Ecto neural progenitor cell (in vitro differentiated cells): Measurements from ENCODE around the gene NTN4.
"Not testable (repeated sequence)": the region's sequence is repeated elsewhere in the genome, so short reads cannot be mapped to it uniquely, and the experiment has no call there.

Experiments used
- DNase-seq: peaks from one replicate; pipeline ENCODE4 v3.0.0-alpha.2; 2018; ENCODE audit warnings: low spot score

NTN4 gene

DNA sequence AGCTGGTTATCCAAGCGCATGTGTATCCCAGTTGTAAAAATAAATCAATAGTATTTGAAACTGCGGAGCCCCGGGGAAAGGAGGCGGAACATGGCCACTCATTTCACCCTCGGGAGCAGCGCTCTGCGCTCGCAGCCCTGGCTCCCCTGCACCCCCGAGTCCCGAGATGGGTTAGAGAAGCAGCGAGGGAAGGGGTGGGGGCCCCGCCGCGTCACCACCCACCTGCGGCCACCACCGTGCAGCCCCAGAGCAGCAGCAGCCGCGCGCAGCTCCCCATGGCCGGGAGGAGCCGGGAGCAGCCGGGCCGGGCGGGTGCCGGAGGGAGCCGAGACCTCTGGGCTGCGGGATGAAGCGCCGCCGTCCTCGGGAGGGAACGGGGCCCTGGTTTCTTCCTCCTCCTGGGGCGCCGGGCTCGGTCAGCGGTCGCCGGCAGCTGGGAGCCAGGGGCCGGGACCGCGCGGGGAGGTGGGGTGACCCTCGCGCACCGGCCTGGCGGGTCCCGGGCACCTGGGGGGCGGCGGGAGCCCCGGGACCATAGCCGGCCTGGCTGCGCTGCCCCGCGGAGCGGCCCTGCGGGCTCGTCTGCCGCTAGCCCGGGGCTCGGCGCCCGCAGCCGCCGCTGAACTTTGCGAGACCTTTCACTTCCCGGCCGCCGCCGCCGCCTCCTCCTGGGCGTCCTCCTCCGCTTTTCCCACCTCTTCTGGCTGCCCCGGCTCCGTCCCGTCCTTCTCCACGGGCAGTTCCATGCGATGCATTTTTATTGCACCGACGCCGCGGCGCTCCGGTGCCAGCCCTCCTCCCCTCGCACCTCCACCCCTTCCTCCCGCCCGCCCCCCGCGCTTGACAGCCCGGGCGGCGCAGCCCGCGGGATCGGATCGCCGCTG lies at the start of gene NTN4:
NTN4 (minus strand) TSS at position 732 of the 884 bp plus-strand sequence; CDS start at position 277, 455 bp downstream.
- DNase-seq = peak; percentile 79

DNA sequence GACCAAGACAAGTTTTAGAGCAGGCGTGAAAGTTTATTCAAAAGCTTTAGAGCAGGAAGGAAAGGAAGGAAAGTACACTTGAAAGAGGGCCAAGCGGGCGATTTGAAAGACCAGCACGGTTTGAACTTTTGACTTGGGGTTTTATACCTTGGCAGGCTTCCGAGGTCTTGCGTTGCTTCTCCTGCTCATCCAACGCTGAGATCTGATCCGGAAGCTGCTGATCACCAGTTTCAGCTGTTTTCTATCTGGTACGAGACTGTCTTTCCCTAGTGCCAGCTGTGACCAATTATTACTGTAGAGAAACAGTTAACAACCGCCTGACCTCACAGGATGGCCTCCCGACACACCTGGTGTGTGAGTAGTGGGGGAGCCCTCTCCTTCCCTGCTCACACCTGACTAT lies 47.6 kb upstream of the NTN4 start:
- DNase-seq = no peak

DNA sequence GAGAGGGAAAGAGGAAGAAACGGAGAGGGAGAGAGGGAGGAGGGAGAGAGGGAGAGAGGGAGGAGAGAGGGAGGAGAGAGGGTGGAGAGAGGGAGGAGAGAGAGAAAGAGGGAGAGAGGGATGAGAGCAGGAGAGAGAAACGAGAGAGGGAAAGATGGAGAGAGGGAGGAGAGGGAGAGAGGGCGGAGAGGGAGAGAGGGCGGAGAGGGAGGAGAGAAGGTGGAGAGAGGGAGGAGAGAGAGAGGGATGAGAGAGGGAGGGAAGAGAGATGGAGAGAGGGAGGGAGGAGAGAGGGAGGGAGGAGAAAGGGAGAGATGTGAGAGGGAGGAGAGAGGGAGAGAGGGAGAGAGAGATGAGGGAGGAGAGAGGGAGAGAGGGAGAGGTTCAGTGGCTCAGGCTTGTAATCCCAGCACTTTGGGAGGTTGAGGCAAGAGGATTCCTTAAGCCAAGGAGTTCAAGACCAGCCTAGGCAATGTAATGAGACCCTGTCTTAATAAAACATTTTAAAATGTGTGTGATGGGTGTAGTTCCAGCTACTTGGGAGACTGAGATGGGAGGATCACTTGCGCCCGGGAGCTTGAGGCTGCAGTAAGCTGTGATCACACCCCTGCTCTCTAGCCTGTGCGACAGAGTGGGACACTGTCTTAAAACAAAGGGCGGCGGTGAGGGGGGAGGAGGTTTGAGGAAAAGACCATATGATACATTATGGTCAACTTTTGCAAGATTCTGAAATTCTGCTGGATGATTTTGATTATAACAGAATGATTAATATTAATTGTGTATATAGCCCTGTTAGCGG lies 46.9 kb upstream of the NTN4 start:
- no peak for DNase-seq

DNA sequence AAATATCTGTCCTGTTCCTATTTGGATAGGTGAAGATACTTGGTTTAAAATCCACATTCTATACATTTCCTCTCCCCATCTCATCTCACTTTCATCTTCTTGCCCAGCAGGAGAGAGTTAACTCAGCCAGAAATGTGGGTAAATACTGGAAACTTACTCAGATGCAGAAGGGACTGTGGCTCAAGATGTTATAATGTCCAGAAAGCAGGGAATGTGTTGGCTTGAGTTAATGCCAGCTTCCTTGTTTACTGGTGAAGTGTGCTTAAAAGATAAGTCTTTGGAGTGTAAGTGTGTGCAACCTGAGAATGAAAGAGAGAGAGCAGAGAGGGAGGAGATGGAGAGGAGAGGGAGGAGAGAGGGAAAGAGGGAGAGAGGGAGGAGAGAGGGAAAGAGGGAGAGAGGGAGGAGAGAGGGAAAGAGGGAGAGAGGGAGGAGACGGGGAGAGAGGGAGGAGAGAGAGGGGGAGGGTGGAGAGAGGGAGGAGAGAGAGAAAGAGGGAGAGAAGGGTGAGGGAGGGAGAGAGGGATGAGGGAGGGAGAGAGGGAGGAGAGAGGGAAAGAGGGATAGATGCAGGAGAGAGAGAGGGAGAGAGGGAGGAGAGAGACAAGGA lies 46.2 kb upstream of the NTN4 start:
- no peak for DNase-seq

DNA sequence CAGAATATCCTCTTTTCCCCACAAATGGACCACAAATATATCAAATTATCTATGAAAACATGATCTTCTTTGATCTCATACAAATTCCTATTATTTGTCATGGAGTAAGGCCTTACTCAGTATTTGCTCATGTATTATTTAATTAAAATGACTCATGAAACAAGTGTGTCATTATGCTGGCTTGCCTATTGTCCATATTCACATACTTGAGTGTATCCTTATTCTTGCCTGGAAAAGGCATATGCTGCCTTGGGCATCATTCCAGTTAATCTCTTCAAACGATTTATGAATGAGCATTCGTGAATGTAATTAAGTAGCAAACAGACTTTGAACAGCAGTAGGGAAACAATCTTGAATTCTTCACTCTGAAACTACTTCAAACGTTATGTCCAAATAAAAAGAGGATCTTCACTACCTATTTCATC lies 45.6 kb upstream of the NTN4 start:
- no peak for DNase-seq

DNA sequence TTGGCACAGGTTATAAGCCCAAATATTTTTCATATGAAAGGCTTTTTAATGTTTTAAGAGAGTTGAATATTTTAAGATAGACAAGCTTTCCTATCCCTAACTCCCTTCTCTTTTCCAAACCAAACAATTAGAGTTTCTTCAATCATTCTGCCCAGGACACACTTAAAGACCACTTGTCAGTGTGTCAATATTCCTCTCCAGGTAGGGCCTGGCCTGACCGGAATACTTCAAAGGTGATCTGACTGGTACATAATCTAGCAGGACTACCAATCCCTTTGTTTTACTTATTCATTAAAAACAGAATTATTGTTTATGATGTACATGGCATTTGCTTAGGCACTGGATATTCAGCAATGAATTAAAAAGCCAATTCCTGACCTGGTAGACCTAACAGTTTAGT lies 44.0 kb upstream of the NTN4 start:
- DNase-seq = no peak

DNA sequence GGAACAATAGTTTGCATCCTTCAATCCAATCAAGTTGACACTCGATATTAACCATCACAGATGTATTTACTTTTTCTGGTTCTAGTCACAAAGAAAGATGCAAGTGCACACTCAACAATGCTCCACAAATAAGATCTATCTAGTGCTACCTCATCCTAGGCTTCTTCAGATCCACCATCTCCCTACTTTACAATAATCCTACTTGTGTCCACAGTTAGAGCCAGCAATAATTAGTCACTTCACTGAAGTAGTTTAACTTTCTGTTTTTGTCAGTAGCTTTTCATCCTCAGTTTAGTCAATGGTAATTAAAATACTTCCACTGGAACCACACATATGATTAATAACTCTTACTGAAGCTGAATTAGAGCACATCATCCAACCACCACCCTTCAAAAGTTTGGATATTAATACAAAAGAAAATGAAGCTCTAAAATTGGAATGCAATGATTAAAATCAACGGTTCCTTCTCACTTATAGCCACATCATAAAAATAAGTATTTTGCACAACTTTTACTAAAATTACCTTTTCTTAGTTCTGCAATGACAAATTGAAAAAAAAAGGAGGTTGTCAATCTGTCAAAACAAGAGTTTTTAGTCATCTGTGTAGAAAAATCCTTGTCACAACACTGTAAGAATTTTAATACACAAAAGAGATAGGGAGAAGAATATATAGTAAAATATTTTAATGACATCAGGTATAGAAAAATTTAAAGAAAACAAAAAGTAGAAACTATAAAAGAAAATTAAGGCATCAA lies 39.9 kb upstream of the NTN4 start:
- no peak for DNase-seq

DNA sequence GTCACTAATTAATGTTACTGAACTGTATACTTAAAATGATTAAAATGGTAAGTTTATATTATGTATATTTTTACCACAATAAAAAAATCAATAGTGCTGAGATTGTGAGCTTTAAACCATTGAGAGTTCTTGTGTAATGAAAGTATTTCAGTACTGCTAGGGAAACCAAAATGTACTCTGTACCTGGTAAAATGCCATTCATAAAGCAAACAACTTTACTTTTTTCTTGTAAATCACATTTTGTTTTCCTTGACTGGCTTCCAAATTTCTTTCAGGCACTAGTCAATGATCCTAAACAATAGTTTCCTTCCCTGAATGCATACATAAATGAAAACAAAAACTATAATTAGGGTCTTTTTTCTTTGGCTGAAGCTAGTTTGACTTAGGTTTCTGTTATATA lies 38.8 kb upstream of the NTN4 start:
- no peak for DNase-seq

DNA sequence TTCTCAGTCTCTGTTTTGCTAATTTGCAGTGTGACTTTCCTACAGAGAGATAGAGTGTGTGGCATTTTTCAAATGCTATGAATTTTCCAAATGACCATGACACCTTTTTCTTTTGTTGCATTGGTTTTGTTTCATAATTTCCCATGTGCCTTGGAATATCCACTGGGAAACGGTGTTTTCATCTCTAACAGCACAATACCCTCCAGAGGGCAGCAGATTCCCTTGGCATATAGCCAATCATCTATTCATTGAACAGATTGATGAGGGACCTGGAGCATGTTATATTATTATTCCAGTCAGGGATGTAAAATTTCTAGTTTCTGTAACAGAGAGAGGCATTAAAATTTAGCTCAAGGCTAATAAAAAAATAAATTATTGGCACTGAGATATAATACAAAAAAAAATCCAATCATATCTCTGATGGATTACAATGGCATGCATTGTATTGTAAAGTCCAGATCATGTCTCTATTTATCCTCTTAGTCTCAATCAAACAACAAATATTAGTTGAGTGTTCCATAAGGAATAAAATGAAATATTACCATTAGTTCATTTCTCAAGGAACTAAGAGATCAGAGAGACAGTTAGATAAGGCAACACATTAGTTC lies 29.6 kb upstream of the NTN4 start:
- DNase-seq = no peak

DNA sequence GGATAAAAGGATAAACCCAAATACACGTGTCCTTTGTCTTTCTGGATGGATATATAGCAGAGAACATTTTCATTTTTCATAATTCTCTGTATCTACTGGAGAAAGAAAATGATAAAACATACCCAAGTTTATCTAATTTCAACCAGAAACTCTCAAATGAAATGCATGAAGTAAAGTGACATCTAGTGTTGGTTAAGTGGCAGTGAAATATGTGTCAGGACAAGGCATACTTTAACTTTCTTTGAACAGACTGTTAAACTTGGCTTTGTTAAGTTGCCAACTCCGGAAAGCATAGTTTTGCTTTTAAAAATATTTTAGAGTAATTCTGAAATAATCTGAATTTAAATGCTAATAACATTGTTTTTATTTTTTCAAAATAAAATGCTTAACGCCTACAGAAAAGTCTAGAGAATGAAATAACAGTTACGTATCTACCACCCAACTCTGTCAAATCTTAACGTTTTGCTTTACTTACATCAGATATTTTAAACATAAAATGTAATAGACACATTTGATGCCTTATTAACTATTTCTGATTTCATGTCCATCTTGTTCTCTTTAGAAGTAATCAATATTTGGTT lies 25.2 kb upstream of the NTN4 start:
- no peak for DNase-seq

DNA sequence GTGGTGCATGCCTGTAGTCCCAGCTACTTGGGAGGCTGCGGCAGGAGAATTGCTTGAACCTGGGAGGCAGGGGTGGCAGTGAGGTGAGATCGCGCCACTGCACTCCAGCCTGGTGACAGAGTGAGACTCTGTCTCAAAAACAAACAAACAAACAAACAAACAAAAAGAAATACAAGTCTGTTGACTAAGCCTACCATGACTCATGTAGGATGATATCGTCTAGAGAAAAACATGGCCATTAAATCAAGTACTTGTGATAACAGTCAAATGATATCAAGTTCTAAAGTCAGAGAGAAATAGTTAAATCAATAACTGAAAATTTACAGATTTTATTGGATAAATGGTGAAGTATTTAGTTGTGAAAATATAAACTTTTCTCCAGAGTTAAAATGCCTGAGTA lies 21.6 kb upstream of the NTN4 start:
- DNase-seq = not testable (repeated sequence)

DNA sequence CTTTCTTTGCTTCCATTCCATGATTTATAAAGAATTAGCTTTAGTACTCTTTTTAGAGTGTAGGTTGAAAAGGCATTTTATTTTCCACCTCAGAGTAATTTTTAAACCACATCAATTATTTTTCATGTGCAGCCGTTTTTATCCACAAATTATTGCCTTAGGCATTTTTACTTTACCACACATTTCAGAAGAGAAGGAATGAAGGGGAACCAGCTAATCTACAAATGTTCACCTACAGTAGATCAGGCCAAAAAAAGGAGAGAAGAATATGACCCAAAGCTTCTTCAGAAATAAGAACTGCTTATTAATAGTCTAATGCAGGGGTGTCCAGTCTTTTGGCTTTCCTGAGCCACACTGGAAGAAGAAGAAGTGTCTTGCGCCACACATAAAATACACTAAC lies 19.8 kb upstream of the NTN4 start:
- no peak for DNase-seq

DNA sequence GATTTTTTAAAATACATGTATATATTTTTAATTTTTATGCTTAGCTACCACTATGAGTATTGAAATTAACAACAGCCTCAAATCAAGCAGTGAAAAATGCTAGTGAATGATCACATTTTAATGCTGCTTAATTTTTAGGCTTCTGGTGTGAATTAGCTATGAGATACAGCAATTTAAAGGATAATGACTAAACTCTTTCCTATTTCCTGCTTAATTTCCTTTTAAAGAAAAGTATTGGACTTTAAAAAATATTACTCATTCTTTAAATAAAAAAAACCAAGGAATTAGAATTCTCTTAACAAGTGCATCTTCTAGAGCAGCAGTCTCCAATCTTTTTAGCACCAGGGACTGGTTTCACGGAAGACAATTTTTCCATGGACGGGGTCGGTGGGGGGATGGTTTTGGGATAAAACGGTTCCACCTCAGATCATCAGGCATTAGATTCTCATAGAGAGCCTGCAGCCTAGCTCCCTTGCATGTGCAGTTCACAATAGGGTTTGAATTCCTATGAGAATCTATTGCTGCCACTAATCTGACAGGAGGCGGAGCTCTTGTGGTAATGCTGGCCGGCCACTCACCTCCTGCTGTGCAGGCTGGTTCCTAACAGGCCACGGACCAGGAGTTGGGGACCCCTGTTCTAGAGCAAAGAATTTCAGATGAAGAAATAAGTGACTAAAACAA lies 18.6 kb upstream of the NTN4 start:
- DNase-seq = no peak

DNA sequence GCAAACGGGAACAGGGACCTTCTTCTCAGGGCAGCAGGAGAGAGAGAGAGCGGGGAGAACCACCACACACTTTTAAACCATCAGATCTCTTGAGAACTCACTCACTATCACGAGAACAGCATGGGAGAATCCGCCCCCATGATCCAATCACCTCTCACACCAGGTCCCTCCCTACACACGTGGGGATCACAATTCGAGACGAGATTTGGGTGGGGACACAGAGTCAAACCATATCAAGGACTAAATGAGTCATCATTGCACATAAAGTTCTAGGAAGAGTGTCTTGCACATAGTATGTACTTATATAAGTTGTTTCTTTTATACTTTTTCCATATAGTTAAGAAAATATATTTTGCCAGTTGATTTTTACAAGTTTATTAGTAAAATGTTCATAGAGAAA lies 17.6 kb upstream of the NTN4 start:
- DNase-seq = no peak

DNA sequence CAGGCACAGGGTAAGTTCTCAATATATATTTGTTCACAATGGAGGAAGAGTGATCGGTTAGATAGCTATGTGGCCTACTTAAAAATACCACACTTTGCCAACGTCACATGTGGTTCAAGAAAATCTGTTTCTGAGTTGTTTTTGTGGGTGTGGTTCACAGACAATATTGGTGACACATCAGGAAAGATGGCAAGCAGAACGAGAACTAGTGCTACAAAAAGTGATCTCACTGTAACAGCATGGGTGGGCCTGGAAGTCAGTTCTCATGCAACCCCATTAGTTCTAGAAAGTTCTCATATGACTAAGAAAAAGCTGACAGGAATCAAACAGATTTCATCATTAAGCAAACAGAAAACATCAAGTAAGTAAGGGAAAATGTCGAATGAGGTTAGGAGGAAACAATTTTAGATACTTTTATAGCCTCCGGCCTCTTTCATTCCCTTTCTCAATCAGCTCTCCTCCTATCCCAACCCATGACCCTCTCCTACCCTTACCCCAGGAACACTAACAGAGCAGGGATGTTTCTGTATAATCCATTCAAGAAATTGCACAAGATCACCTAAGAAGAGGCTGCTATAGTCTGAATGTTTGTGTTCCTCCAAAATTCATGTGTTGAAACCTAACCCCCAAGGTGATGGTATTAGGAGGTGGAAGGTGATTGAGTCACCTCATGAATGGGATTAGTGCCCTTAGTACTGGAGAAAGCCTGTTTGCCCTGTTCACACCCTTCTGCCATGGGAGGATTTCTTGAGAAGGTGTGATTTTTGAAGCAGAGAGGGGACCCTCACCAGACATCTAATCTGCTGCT lies 15.5 kb upstream of the NTN4 start:
- DNase-seq = no peak

DNA sequence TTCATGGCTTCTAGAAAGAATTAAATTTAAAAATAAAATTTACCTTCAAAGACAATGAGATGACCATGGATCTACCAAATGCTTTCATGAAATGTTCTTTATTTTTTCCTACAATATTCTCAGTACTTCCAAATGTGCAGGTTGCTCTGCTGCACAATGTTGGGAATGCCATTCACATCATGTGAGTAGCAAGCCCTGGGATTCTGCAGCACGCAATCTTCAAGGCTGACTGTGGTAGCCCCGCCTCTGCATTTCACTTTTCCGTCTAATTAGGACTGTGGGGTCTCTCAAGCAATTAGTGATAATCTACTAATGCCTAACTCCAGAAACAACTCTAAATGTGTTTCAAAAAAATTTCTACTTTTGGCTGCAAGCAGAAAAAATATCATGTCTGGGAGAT lies 13.7 kb upstream of the NTN4 start:
- DNase-seq = no peak

DNA sequence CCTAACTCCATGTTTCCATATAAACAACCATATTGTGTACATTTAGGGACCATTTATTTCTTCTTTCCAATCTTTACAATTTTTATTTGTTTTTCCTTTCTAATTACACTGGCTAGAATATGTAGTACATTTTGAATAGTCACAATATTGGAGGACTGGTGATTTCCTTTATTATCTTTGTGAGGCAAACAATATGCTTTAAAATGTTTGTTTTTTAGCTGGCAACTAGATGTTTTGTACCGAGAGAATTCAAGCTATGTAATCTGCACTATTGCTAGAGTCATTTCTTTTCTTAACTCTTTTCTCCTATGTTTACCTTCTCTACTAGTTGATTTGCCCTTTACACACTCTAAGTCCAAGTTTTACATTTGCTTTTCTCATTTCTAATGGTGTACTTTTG lies 13.3 kb upstream of the NTN4 start:
- DNase-seq = no peak

DNA sequence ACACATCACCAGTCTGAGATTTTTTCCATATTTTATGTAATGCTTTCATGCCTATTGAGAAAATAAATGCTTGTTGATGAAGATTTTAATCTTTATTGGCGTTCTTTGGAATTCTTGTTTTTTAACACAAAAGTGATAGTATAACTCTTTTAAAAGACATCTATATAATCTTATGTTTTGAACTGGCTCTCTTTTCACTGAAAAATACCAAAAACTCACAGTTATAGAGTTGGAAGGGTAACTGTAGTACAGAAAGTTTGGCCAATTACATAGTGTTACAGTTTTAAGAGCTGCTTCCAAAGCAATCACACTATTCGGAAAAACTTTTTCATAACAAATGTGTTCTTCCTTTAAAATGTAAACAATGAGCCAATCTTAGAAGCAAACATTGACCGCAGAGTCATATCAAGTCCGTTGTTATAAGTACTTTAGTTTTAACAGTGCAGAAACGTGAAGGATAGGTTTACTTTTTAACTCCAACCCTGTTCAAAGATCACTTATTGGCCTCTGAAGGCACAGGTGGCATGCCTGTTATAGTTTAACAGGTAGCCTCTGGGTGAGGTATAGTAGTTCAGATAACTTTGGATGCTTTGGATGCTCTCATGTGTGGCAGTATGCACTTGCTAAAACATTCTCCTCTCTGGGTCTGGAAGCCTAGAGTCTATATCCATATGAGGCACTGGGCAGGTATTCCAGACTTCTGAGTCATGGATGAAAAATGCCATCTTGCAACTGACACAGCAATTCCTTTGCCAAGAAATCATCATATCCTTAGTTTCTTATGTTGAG lies 12.1 kb upstream of the NTN4 start:
- no peak for DNase-seq

DNA sequence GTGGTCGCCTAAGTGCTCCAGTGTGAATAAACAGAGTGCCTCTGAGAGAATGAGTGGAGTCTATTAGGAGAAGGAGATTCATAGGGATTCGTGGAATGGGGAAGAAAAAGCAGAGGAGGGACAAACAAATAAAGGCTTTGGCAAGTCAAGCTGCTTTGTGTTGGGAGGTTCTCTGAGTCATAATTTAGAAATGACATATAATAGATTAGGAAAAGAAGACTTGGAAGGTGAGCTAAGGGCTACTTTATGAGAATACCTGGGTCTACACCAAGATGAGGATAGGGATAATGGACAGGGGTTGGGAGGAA lies 6.4 kb upstream of the NTN4 start:
- DNase-seq = no peak
